ENCODE results near the gene FAM210B.
A peak's percentile ranks its signal among the peaks of the same experiment; 100 is the strongest.

Gene FAM210B

GRCh38 chr20:56324806-56325205 is 34.0 kb upstream of the FAM210B start:
- TF ChIP-seq ZBTB7A (IDR thresholded peaks at IDR 0.05; ENCODE audit: low read depth) (no peak), CREB1 (IDR thresholded peaks at IDR 0.05; ENCODE audit: low read depth) (no peak), EGR1 (IDR thresholded peaks at IDR 0.05) (no peak), MAX (IDR thresholded peaks at IDR 0.05) (no peak), USF1 (IDR thresholded peaks at IDR 0.05) (no peak)

GRCh38 chr20:56328861-56329260 is 29.9 kb upstream of the FAM210B start:
- TF ChIP-seq YY1 (IDR thresholded peaks at IDR 0.05; ENCODE audit: low read depth): no peak
- TF ChIP-seq MAX (IDR thresholded peaks at IDR 0.05): no peak
- peak; percentile 86 for TF ChIP-seq REST (IDR thresholded peaks at IDR 0.05; ENCODE audit: low read depth)

GRCh38 chr20:56342783-56343182 is 16.0 kb upstream of the FAM210B start:
- TF ChIP-seq RAD21 (IDR thresholded peaks at IDR 0.05; ENCODE audit: low read depth): no peak
- no peak for TF ChIP-seq YY1 (IDR thresholded peaks at IDR 0.05; ENCODE audit: low read depth)
- no peak for TF ChIP-seq CREB1 (IDR thresholded peaks at IDR 0.05; ENCODE audit: low read depth)
- TF ChIP-seq TCF12 (IDR thresholded peaks at IDR 0.05; ENCODE audit: low read depth): no peak
- TF ChIP-seq CEBPB (IDR thresholded peaks at IDR 0.05): no peak
- no peak for TF ChIP-seq REST (IDR thresholded peaks at IDR 0.05; ENCODE audit: low read depth)
- TF ChIP-seq TAF1 (IDR thresholded peaks at IDR 0.05; ENCODE audit: low read depth): no peak
- no peak for TF ChIP-seq TEAD4 (IDR thresholded peaks at IDR 0.05)
- no peak for TF ChIP-seq NFIC (IDR thresholded peaks at IDR 0.05)
- TF ChIP-seq MAX (IDR thresholded peaks at IDR 0.05): no peak
- no peak for TF ChIP-seq EP300 (IDR thresholded peaks at IDR 0.05; ENCODE audit: borderline replicate concordance)
- no peak for TF ChIP-seq FOXM1 (IDR thresholded peaks at IDR 0.05; ENCODE audit: borderline replicate concordance, low read depth)
- no peak for TF ChIP-seq EGR1 (IDR thresholded peaks at IDR 0.05)
- TF ChIP-seq ZBTB7A (IDR thresholded peaks at IDR 0.05; ENCODE audit: low read depth): no peak

- TF ChIP-seq YY1 (IDR thresholded peaks at IDR 0.05; ENCODE audit: low read depth): no peak
- TF ChIP-seq NFIC (IDR thresholded peaks at IDR 0.05): no peak
- no peak for TF ChIP-seq CREB1 (IDR thresholded peaks at IDR 0.05; ENCODE audit: low read depth)
- TF ChIP-seq RAD21 (IDR thresholded peaks at IDR 0.05; ENCODE audit: low read depth): peak; percentile 76
- no peak for TF ChIP-seq EGR1 (IDR thresholded peaks at IDR 0.05)
- TF ChIP-seq FOXM1 (IDR thresholded peaks at IDR 0.05; ENCODE audit: borderline replicate concordance, low read depth): no peak
- peak; percentile 67; the same call in 1 of the 2 replicates for TF ChIP-seq ZBTB7A (IDR thresholded peaks at IDR 0.05; ENCODE audit: low read depth)
- no peak for TF ChIP-seq REST (IDR thresholded peaks at IDR 0.05; ENCODE audit: low read depth)
- TF ChIP-seq CEBPB (IDR thresholded peaks at IDR 0.05): no peak
- no peak for TF ChIP-seq TCF12 (IDR thresholded peaks at IDR 0.05; ENCODE audit: low read depth)
- TF ChIP-seq TAF1 (IDR thresholded peaks at IDR 0.05; ENCODE audit: low read depth): no peak
- TF ChIP-seq TEAD4 (IDR thresholded peaks at IDR 0.05): no peak
- TF ChIP-seq EP300 (IDR thresholded peaks at IDR 0.05; ENCODE audit: borderline replicate concordance): no peak
- no peak for TF ChIP-seq MAX (IDR thresholded peaks at IDR 0.05)
- TF ChIP-seq USF1 (IDR thresholded peaks at IDR 0.05): no peak
Observed at GRCh38 chr20:56343861-56344381, 14.9 kb upstream of the FAM210B start.

Measured in Ishikawa (cell line).